SK-N-SH (cell line): ENCODE results near the gene KCNJ10. TPM values are rescaled to one million over a fixed set of nuclear protein-coding genes. Genes with fewer than 3 reads are reported as not detected.

Experiments used
- CTCF ChIA-PET: fragments of 300-600, 350-600 bp; formaldehyde crosslinking; extraction: SDS; loops from one replicate; lab custom pipeline; 2021; lab: Yijun Ruan, JAX
- POLR2A ChIA-PET: fragments of 350-600 bp; sonication (Branson Sonifier 250); formaldehyde crosslinking; extraction: SDS; loops from one replicate; lab custom pipeline; 2020; ENCODE audit warnings: antibody characterized with exemption, inconsistent platforms; lab: Yijun Ruan, JAX
- DNase-seq: peaks from one replicate; pipeline ENCODE4 v3.0.0; 2012
- H2AFZ ChIP-seq: fragments of 200-600 bp; sonication (generic); 2 replicates; pipeline ENCODE4 v1.8.1; 2016; ENCODE audit warnings: antibody characterized with exemption, mild to moderate bottlenecking, low read depth
- H3F3A ChIP-seq: fragments of 200-600 bp; sonication (generic); replicated peaks from 2 replicates; pipeline ENCODE3; 2016; ENCODE audit warnings: antibody characterized with exemption, mild to moderate bottlenecking; ENCODE audit not compliant: insufficient read depth
- H3K27ac ChIP-seq, 2 experiments: fragments of 200-500 bp in 1 of 2; fragments of 200-600 bp in 1 of 2; sonication (Bioruptor generic) in 1 of 2; sonication (generic), shearing (Covaris generic) in 1 of 2; 2 replicates each; pipeline versions ENCODE4 v1.5.1 to v1.6.1; 2014 to 2016; ENCODE audit warnings: low read depth in 2 of 2, inconsistent platforms in 1 of 2, low read length in 1 of 2, mild to moderate bottlenecking in 1 of 2, mixed read lengths in 1 of 2
- H3K27me3 ChIP-seq: fragments of 200-600 bp; sonication (generic), shearing (Covaris generic); 2 replicates; pipeline ENCODE4 v1.6.1; 2016; ENCODE audit warnings: mixed run types; ENCODE audit not compliant: insufficient read depth
- H3K36me3 ChIP-seq, 2 experiments: fragments of 200-500 bp in 1 of 2; fragments of 200-600 bp in 1 of 2; sonication (Bioruptor generic) in 1 of 2; sonication (generic) in 1 of 2; replicated peaks in 1 of 2; 2 replicates each; pipeline versions ENCODE3 to v1.5.1; 2014 to 2016; ENCODE audit warnings: low read length in 1 of 2, mild to moderate bottlenecking in 1 of 2; ENCODE audit not compliant: insufficient read depth in 2 of 2, control insufficient read depth in 1 of 2
- H3K4me1 ChIP-seq, 2 experiments: fragments of 200-500 bp in 1 of 2; fragments of 200-600 bp in 1 of 2; sonication (Bioruptor generic) in 1 of 2; sonication (generic), shearing (Covaris generic) in 1 of 2; 2 replicates each; pipeline versions ENCODE4 v1.5.1 to v1.6.1; 2014 to 2016; ENCODE audit warnings: low read depth in 1 of 2, low read length in 1 of 2, mixed run types in 1 of 2; ENCODE audit not compliant: insufficient read depth in 2 of 2, control insufficient read depth in 1 of 2
- H3K4me2 ChIP-seq: fragments of 200-600 bp; sonication (generic), shearing (Covaris generic); 2 replicates; pipeline ENCODE4 v1.6.1; 2017; ENCODE audit warnings: mixed run types
- H3K4me3 ChIP-seq, 2 experiments: fragments of 200-500 bp in 1 of 2; fragments of 200-600 bp in 1 of 2; sonication (Bioruptor generic) in 1 of 2; sonication (generic), shearing (Covaris generic) in 1 of 2; 2 replicates each; pipeline versions ENCODE4 v1.5.1 to v1.8.1; 2014 to 2016; ENCODE audit warnings: low read depth in 2 of 2, inconsistent platforms in 1 of 2, low read length in 1 of 2, mild to moderate bottlenecking in 1 of 2, mixed read lengths in 1 of 2, moderate library complexity in 1 of 2
- H3K79me2 ChIP-seq: fragments of 200-600 bp; sonication (generic); 2 replicates; pipeline ENCODE4 v1.8.1; 2017; ENCODE audit warnings: mild to moderate bottlenecking; ENCODE audit not compliant: insufficient read depth
- H3K9ac ChIP-seq: fragments of 200-600 bp; sonication (generic); 2 replicates; pipeline ENCODE4 v1.6.1; 2017; ENCODE audit warnings: mixed run types
- H3K9me2 ChIP-seq: fragments of 200-600 bp; sonication (generic); 2 replicates; pipeline ENCODE4 v1.6.1; 2017; ENCODE audit warnings: mixed run types
- H3K9me3 ChIP-seq: fragments of 200-600 bp; sonication (generic); 2 replicates; pipeline ENCODE4 v1.6.1; 2017; ENCODE audit warnings: mixed run types, mild to moderate bottlenecking, moderate library complexity
- H4K20me1 ChIP-seq: fragments of 200-600 bp; sonication (generic); 2 replicates; pipeline ENCODE4 v1.6.1; 2017; ENCODE audit warnings: mild to moderate bottlenecking, mixed run types; ENCODE audit not compliant: insufficient read depth
- FOSL2 ChIP-seq: IDR thresholded peaks from 2 replicates; pipeline ENCODE4 v1.4.0; 2012; ENCODE audit warnings: low read depth, mild to moderate bottlenecking, moderate library complexity, borderline replicate concordance
- FOXJ3 ChIP-seq: sonication (generic); formaldehyde crosslinking; IDR thresholded peaks from 2 replicates; pipeline ENCODE4 v1.5.1; 2020; ENCODE audit warnings: mild to moderate bottlenecking, missing genetic modification reagents
- GABPA ChIP-seq: IDR thresholded peaks from 2 replicates; pipeline ENCODE4 v1.4.0; 2012; ENCODE audit warnings: low read depth, mild to moderate bottlenecking
- JUND ChIP-seq: IDR thresholded peaks from 2 replicates; pipeline ENCODE4 v1.4.0; 2012
- MXI1 ChIP-seq: IDR thresholded peaks from 2 replicates; pipeline ENCODE4 v1.6.1; 2012; ENCODE audit warnings: mild to moderate bottlenecking, low read depth, low read length, improper control_type of control experiment
- NFIC ChIP-seq: IDR thresholded peaks from 2 replicates; pipeline ENCODE4 v1.4.0; 2012; ENCODE audit warnings: borderline replicate concordance
- POLR2AphosphoS5 ChIP-seq: IDR thresholded peaks from 2 replicates; pipeline ENCODE4 v1.6.1; 2012; ENCODE audit warnings: low read depth, low read length
- RAD21 ChIP-seq: IDR thresholded peaks from 2 replicates; pipeline ENCODE4 v1.6.1; 2012; ENCODE audit warnings: mild to moderate bottlenecking, low read length
- REST ChIP-seq: IDR thresholded peaks from 2 replicates; pipeline ENCODE4 v1.6.1; 2012; ENCODE audit warnings: mild to moderate bottlenecking, low read depth, low read length, moderate library complexity
- RXRA ChIP-seq: IDR thresholded peaks from 2 replicates; pipeline ENCODE4 v1.4.0; 2012; ENCODE audit warnings: low read depth, mild to moderate bottlenecking, borderline replicate concordance
- SIN3A ChIP-seq: IDR thresholded peaks from 2 replicates; pipeline ENCODE4 v1.6.1; 2012; ENCODE audit warnings: low read depth, mild to moderate bottlenecking, low read length, moderate library complexity, borderline replicate concordance
- TEAD4 ChIP-seq: IDR thresholded peaks from 2 replicates; pipeline ENCODE4 v1.4.0; 2012; ENCODE audit warnings: mild to moderate bottlenecking, borderline replicate concordance; ENCODE audit not compliant: insufficient read depth
- WGBS: methylation state at CpG from one replicate; pipeline ENCODE4 v1.1.6; 2017; ENCODE audit warnings: low lambda C conversion rate; 5-methylcytosine and 5-hydroxymethylcytosine counted together
- polyA plus RNA-seq, 3 experiments: library from polyadenylated mRNA; depleted of rRNA; stranded (reverse); fragments of >200 nt; gene quantifications; 2 replicates each; pipeline ENCODE4 v1.2.3, GENCODE V29; 2012
- TF ChIP-seq, protein P1 (sequence below): IDR thresholded peaks from 2 replicates; pipeline ENCODE4 v1.4.0; 2012; ENCODE audit warnings: low read depth
- TF ChIP-seq, protein P2 (sequence below): IDR thresholded peaks from 2 replicates; pipeline ENCODE4 v1.4.0; 2012; ENCODE audit warnings: low read depth, borderline replicate concordance
- TF ChIP-seq, protein P3 (sequence below): fragments of 150-350 bp; IDR thresholded peaks from 2 replicates; pipeline ENCODE4 v1.6.1; 2016; ENCODE audit warnings: mild to moderate bottlenecking, low read depth, low read length

Gene KCNJ10
- polyA plus RNA-seq, 1 of the 3 experiments (the other 2 are of a cell fraction), result not detected

GRCh38 chr1:159989581-159989980, 80.4 kb downstream of the KCNJ10 start:
- Histone ChIP-seq H3K79me2 (no peaks in the 10 kb centered on the region), H3K9me3 (no peaks in the 10 kb centered on the region), H4K20me1 (no peaks in the 10 kb centered on the region), H3K4me1 (no peaks in the 10 kb centered on the region), H3K9ac (no peak overlapping the region), H3K27me3 (no peaks in the 10 kb centered on the region; the same call in 1 of the 2 replicates), H3F3A (peaks cover 7% of the 10 kb centered on the region), H3K9me2 (no peaks in the 10 kb centered on the region), H3K4me2 (no peak overlapping the region), H3K27ac (no peak overlapping the region), H3K4me3 (no peak overlapping the region), H2AFZ (no peak overlapping the region), H3K36me3 (no peaks in the 10 kb centered on the region)
- POLR2A ChIA-PET, result no interaction called here
- TF ChIP-seq, protein P1, sequence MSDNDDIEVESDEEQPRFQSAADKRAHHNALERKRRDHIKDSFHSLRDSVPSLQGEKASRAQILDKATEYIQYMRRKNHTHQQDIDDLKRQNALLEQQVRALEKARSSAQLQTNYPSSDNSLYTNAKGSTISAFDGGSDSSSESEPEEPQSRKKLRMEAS, result no peak
- no peak for TF ChIP-seq MXI1
- no peak for TF ChIP-seq TEAD4
- TF ChIP-seq, protein P2, sequence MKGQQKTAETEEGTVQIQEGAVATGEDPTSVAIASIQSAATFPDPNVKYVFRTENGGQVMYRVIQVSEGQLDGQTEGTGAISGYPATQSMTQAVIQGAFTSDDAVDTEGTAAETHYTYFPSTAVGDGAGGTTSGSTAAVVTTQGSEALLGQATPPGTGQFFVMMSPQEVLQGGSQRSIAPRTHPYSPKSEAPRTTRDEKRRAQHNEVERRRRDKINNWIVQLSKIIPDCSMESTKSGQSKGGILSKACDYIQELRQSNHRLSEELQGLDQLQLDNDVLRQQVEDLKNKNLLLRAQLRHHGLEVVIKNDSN, result no peak
- no peak for TF ChIP-seq POLR2AphosphoS5
- TF ChIP-seq FOXJ3 (CRISPR knock-in tag), result no peak
- TF ChIP-seq RXRA, result no peak
- no peak for TF ChIP-seq NFIC
- TF ChIP-seq, protein P3, sequence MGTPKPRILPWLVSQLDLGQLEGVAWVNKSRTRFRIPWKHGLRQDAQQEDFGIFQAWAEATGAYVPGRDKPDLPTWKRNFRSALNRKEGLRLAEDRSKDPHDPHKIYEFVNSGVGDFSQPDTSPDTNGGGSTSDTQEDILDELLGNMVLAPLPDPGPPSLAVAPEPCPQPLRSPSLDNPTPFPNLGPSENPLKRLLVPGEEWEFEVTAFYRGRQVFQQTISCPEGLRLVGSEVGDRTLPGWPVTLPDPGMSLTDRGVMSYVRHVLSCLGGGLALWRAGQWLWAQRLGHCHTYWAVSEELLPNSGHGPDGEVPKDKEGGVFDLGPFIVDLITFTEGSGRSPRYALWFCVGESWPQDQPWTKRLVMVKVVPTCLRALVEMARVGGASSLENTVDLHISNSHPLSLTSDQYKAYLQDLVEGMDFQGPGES, result no peak
- no peak for TF ChIP-seq FOSL2
- TF ChIP-seq RAD21, result no peak
- TF ChIP-seq REST, result no peak
- TF ChIP-seq JUND, result no peak
- TF ChIP-seq SIN3A, result no peak
- TF ChIP-seq GABPA, result no peak
- no peak for DNase-seq
- CTCF ChIA-PET, result interaction anchor here (1.3 to 2.7 kb wide), 3 partner anchors 16 to 18 kb away, joined by 8 to 17 read pairs (median 11); no protein-coding TSS in a partner anchor
- 47% methylated on average over 2 of the region's 3 CpGs for WGBS
